ENCODE measurements around the gene SLC22A7. TPM values are rescaled to one million over a fixed set of nuclear protein-coding genes. Genes with fewer than 3 reads are reported as not detected.

The SLC22A7 gene
- total and polyA plus RNA-seq, 9 donors, result 0.36 TPM; not detected in 8

- H3K4me1 ChIP-seq (ENCODE audit: insufficient read depth), result no peaks in the 10 kb centered on the region
- no peaks in the 10 kb centered on the region for H3K36me3 ChIP-seq
- H3K4me3 ChIP-seq, result no peak overlapping the region
- TF ChIP-seq CTCF (IDR thresholded peaks at IDR 0.05) (no peak), POLR2A (IDR thresholded peaks at IDR 0.05) (no peak), EP300 (IDR thresholded peaks at IDR 0.05) (no peak)
- 79 to 96% (median 87%) methylated on average over 5 to 6 of the region's 6 CpGs for WGBS, 3 donors
- no peak for DNase-seq
- no peak overlapping the region for H3K27ac ChIP-seq
- H3K9me3 ChIP-seq, result no peaks in the 10 kb centered on the region
- intact Hi-C loops (cut with DNase I), result no loop called here
- H3K27me3 ChIP-seq, result no peaks in the 10 kb centered on the region
Observed at GRCh38 chr6:43286456-43286979, 11.5 kb upstream of the SLC22A7 start.

- no peaks in the 10 kb centered on the region for H3K36me3 ChIP-seq
Observed at GRCh38 chr6:43286980-43287716, 10.9 kb upstream of the SLC22A7 start.

GRCh38 chr6:43287717-43288679 is 10.1 kb upstream of the SLC22A7 start:
- TF ChIP-seq EP300 (IDR thresholded peaks at IDR 0.05) (no peak), CTCF (IDR thresholded peaks at IDR 0.05) (no peak), POLR2A (IDR thresholded peaks at IDR 0.05) (no peak)
- H3K4me3 ChIP-seq, result no peak overlapping the region
- intact Hi-C loops (cut with DNase I), result no loop called here
- H3K27me3 ChIP-seq, result no peaks in the 10 kb centered on the region
- peak in 1 of 5 donors; percentile 7 for DNase-seq
- H3K9me3 ChIP-seq, result no peaks in the 10 kb centered on the region
- H3K4me1 ChIP-seq (ENCODE audit: insufficient read depth), result no peaks in the 10 kb centered on the region
- WGBS, 3 donors, result 69 to 76% (median 70%) methylated on average over 7 of the region's 7 CpGs
- H3K27ac ChIP-seq, result no peak overlapping the region
- H3K36me3 ChIP-seq, result no peaks in the 10 kb centered on the region

More at GRCh38 chr6:43286980-43287716, 10.9 kb upstream of the SLC22A7 start:
- H3K27me3 ChIP-seq, result no peaks in the 10 kb centered on the region
- no peaks in the 10 kb centered on the region for H3K9me3 ChIP-seq
- H3K27ac ChIP-seq, result no peak overlapping the region
- TF ChIP-seq EP300 (IDR thresholded peaks at IDR 0.05), result no peak
- TF ChIP-seq POLR2A (IDR thresholded peaks at IDR 0.05), result no peak
- TF ChIP-seq CTCF (IDR thresholded peaks at IDR 0.05), result no peak
- no peaks in the 10 kb centered on the region for H3K4me1 ChIP-seq (ENCODE audit: insufficient read depth)
- no peak overlapping the region for H3K4me3 ChIP-seq
- no peak for DNase-seq
- 57 to 62% (median 60%) methylated on average over 9 to 10 of the region's 10 CpGs for WGBS, 3 donors
- intact Hi-C loops (cut with DNase I), result no loop called here

- no peaks in the 10 kb centered on the region for H3K9me3 ChIP-seq
- no peaks in the 10 kb centered on the region for H3K27me3 ChIP-seq
- no peak overlapping the region for H3K27ac ChIP-seq
- 69 to 88% (median 71%) methylated on average over 3 of the region's 3 CpGs for WGBS, 3 donors
- intact Hi-C loops (cut with DNase I), result no loop called here
- H3K4me3 ChIP-seq, result no peak overlapping the region
- DNase-seq, result no peak
- no peaks in the 10 kb centered on the region for H3K36me3 ChIP-seq
- no peaks in the 10 kb centered on the region for H3K4me1 ChIP-seq (ENCODE audit: insufficient read depth)
- TF ChIP-seq POLR2A (IDR thresholded peaks at IDR 0.05) (no peak), EP300 (IDR thresholded peaks at IDR 0.05) (no peak), CTCF (IDR thresholded peaks at IDR 0.05) (no peak)
Observed at GRCh38 chr6:43290339-43290904, 7.6 kb upstream of the SLC22A7 start.
